HG03565 (cell line): ENCODE measurements around the gene TRAF7.
A peak's percentile ranks its signal among the peaks of the same experiment; 100 is the strongest.

ENCODE experiments used
- ATAC-seq: cut with Tn5 transposase; IDR thresholded peaks from one replicate; pipeline ENCODE4 v1.9.1; 2021; ENCODE audit warnings: mild to moderate bottlenecking, moderate library complexity; ENCODE audit not compliant: unreplicated experiment

Gene TRAF7

GRCh38 chr16:2212362-2213324 is 57.1 kb downstream of the TRAF7 start:
- no peak for ATAC-seq

- ATAC-seq = peak; percentile 2
Observed at GRCh38 chr16:2213817-2214718, 58.5 kb downstream of the TRAF7 start.

DNA sequence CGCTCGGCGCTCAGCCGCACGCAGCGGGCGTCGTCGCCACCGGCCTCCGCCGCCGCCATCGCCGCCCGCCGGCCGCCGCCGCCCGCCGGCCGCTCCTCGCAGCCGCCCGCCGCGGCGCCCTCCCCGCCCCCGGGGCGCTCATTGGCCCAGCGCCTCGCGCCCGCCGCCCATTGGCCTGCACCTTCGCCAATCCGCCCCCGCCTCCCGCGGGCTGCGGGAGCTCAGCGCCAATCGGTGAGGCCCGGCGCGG is 59.1 kb downstream of the TRAF7 start, which contains the start of gene PGP:
PGP (minus strand) TSS at position 122 of the 250 bp plus-strand sequence; CDS start at position 59, 63 bp downstream.
- ATAC-seq = peak; percentile 78

- ATAC-seq = no peak
Observed at GRCh38 chr16:2216330-2216729, 60.7 kb downstream of the TRAF7 start.

DNA sequence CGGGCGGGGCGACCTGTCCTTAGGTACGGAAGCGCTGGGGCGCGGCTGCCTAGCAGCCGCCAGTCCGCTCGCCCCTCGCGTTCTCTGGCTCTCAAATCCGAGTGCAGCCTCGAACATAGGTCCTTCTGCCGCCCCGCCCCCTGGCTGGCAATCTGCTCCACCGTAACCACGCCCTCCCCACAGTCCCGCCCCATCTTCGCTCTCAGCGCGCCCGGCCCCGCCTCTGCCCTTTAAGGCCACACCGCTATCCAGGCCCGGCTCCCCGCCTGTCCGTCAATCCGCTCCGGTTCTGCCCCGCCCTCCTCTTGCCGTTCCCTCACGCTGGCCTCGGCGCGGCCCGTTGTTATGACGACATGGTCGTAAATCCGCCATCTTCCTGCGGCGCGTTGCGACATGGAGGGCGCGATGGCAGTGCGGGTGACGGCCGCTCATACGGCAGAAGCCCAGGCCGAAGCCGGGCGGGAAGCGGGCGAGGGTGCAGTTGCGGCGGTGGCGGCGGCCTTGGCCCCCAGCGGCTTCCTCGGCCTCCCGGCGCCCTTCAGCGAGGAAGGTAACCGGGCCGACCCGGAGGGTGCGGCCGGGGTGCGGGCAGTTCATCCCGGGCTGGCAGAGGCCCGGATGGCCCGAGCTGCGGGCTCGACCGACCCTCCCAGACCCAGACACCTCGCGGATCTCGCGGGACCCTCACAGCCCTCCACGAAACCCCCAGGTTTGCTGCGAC is 67.8 kb downstream of the TRAF7 start, which contains the start of gene E4F1:
E4F1 (plus strand) TSS at position 371 of the 721 bp plus-strand sequence; CDS start at position 394, 23 bp downstream.
- ATAC-seq = peak; percentile 86

GRCh38 chr16:2223942-2224486 is 68.4 kb downstream of the TRAF7 start:
- ATAC-seq = peak; percentile 2

DNA sequence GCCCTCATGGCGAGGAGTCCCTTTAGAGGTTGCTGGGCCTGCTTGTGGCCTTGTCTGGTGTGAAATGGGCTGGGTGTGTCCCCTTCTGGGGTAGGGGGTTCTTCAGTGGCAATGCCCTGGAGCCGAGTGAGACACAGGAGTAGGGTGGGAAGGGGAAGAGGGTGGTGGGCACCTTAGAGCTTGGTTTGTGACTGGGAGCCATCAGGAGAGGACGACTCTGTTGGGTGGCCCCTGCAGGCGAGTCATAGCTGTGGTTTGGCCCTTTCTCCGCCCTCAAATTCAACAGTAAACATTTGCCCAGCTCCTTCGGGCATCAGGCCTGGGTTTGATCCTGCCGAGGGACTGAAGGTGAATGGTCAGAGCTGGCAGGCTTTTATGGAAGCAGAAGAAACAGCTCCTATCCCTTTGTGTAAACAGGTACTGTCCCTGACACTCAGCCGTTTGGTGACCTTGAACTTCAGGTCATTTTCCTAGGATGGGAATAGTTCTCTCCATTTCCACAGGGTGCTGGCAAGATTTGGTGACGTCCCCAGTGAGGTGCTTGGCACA is 70.7 kb downstream of the TRAF7 start:
- no peak for ATAC-seq

DNA sequence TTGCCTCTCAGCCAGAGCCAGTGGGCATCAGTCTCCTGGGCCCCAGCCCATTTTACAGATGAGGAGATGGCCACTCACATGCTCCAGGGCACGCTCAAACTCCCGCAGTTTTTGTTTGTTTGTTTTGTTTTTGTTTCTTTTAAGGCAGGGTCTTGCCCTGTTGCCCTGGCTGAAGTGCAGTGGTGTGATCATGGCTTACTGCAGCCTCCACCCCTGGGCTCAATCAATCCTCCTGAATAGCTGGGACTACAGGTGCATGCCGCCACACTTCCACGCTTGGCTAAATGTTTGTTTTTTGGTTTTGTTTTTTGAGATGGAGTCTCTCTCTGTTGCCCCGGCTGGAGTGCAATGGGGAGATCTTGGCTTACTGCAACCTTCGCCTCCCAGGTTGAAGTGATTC is 71.3 kb downstream of the TRAF7 start:
- ATAC-seq = no peak
